GM19468 (cell line): ENCODE data around the gene PREP.
"Not testable (repeated sequence)": the region's sequence is repeated elsewhere in the genome, so short reads cannot be mapped to it uniquely, and the experiment has no call there.

Experiments
- ATAC-seq: cut with Tn5 transposase; IDR thresholded peaks from one replicate; pipeline ENCODE4 v1.9.1; 2021; ENCODE audit warnings: mild to moderate bottlenecking, moderate library complexity, moderate number of reproducible peaks; ENCODE audit not compliant: unreplicated experiment; ENCODE audit errors: extremely low read depth

The PREP gene

GRCh38 chr6:105278035-105278434 lies 124.8 kb downstream of the PREP start:
- ATAC-seq: no peak

GRCh38 chr6:105276374-105276773 lies 126.5 kb downstream of the PREP start:
- ATAC-seq: no peak

GRCh38 chr6:105275542-105275941 lies 127.3 kb downstream of the PREP start:
- no peak for ATAC-seq

GRCh38 chr6:105274678-105275077 lies 128.2 kb downstream of the PREP start:
- ATAC-seq: no peak

- ATAC-seq: no peak
Observed at GRCh38 chr6:105273589-105273988, 129.3 kb downstream of the PREP start.

- ATAC-seq: no peak
Observed at GRCh38 chr6:105272786-105273185, 130.1 kb downstream of the PREP start.

- ATAC-seq: no peak
Observed at GRCh38 chr6:105270511-105270910, 132.4 kb downstream of the PREP start.

- no peak for ATAC-seq
Observed at GRCh38 chr6:105269390-105269789, 133.5 kb downstream of the PREP start.

- no peak for ATAC-seq
Observed at GRCh38 chr6:105263685-105264610, 138.9 kb downstream of the PREP start.

- ATAC-seq: no peak
Observed at GRCh38 chr6:105259913-105260889, 142.7 kb downstream of the PREP start.

- no peak for ATAC-seq
Observed at GRCh38 chr6:105258816-105259215, 144.1 kb downstream of the PREP start.

- ATAC-seq: peak; percentile 63
Observed at GRCh38 chr6:105257340-105257739, 145.5 kb downstream of the PREP start.

GRCh38 chr6:105256619-105257018 lies 146.3 kb downstream of the PREP start:
- ATAC-seq: no peak

- no peak for ATAC-seq
Observed at GRCh38 chr6:105253787-105254186, 149.1 kb downstream of the PREP start.

GRCh38 chr6:105251689-105252088 lies 151.2 kb downstream of the PREP start:
- ATAC-seq: no peak

- no peak for ATAC-seq
Observed at GRCh38 chr6:105250533-105250932, 152.3 kb downstream of the PREP start.

GRCh38 chr6:105243487-105243886 lies 159.4 kb downstream of the PREP start:
- ATAC-seq: no peak

GRCh38 chr6:105235155-105235554 lies 167.7 kb downstream of the PREP start:
- ATAC-seq: no peak

- ATAC-seq: not testable (repeated sequence)
Observed at GRCh38 chr6:105231771-105232170, 171.1 kb downstream of the PREP start.
